ENCODE measurements around the gene ATP6V1C2. TPM values are rescaled to one million over a fixed set of nuclear protein-coding genes. Genes with fewer than 3 reads are reported as not detected.

The ATP6V1C2 gene
- total RNA-seq, 4 donors from 2014 or later: 2.3 to 17.3 (median 10.6) TPM

DNA sequence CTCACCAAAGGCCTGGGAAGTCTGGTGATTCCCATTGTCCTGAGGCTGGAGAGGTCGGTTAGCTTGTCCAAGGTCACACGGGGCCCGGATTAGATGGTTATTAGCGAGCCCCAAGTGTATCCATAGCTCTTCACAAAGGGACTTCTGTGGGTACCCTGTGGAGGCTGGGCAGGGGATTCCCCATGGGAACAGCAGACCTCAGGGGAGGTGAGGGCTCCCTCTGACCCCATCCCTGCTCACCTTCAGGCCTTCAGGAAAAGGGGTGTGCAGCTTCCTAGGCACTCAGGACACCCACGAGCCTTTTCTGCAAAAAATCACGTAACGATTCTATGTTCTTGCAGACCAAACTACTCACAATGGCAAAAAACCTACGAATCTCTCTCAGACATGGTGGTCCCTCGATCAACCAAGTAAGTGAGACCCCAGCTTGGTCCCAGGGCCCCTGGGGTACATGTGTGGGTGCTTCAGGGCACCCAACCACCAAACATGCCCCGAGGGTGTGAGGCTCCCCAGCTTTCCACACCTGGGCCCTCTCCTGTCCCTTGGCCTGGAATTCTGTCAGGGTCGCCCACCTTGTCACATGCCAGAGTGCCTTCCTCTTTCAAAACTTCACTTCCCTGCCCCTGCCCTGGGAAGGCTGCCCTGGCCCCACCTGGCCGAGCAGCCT lies 50.9 kb downstream of the ATP6V1C2 start:
- DNase-seq: no peak
- H3K36me3 ChIP-seq: peaks cover 0 to 6% (median 0%) of the 10 kb centered on the region in 3 donors
- H3K9me3 ChIP-seq: no peaks in the 10 kb centered on the region
- no peak overlapping the region for H3K27ac ChIP-seq
- 86 to 88% methylated on average over 4 to 9 of the region's 12 CpGs for WGBS, 2 donors
- intact Hi-C loops (cut with DNase I): no loop called here
- H3K4me1 ChIP-seq: peaks cover 0 to 20% (median 9%) of the 10 kb centered on the region in 3 donors
- TF ChIP-seq, protein P1, sequence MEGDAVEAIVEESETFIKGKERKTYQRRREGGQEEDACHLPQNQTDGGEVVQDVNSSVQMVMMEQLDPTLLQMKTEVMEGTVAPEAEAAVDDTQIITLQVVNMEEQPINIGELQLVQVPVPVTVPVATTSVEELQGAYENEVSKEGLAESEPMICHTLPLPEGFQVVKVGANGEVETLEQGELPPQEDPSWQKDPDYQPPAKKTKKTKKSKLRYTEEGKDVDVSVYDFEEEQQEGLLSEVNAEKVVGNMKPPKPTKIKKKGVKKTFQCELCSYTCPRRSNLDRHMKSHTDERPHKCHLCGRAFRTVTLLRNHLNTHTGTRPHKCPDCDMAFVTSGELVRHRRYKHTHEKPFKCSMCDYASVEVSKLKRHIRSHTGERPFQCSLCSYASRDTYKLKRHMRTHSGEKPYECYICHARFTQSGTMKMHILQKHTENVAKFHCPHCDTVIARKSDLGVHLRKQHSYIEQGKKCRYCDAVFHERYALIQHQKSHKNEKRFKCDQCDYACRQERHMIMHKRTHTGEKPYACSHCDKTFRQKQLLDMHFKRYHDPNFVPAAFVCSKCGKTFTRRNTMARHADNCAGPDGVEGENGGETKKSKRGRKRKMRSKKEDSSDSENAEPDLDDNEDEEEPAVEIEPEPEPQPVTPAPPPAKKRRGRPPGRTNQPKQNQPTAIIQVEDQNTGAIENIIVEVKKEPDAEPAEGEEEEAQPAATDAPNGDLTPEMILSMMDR (IDR thresholded peaks at IDR 0.05): no peak
- no peak for TF ChIP-seq POLR2A (IDR thresholded peaks at IDR 0.05)
- H3K4me3 ChIP-seq: no peak overlapping the region
- no peaks in the 10 kb centered on the region for H3K27me3 ChIP-seq

DNA sequence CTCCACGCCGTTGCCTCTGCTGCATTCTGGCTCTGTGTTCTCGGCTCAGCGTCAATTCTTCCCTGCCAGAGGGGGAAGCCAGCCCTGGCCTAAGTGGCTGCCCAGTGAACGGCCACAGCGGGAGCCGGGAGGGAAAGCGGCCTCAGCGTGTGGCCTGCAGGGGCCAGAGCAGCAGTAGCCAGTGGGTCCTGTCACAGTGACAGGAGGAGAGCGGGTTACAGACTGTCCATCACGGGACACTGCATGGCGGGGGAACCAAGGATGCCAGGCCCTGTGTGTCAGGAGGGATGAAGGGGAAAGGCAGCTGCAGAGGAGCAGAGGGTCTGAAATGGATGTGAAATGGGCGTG lies 51.4 kb downstream of the ATP6V1C2 start:
- intact Hi-C loops (cut with DNase I): no loop called here
- no peak overlapping the region for H3K27ac ChIP-seq
- DNase-seq: no peak
- no peaks in the 10 kb centered on the region for H3K27me3 ChIP-seq
- H3K4me3 ChIP-seq: no peak overlapping the region
- peaks cover 0 to 20% (median 9%) of the 10 kb centered on the region in 3 donors for H3K4me1 ChIP-seq
- H3K9me3 ChIP-seq: no peaks in the 10 kb centered on the region
- peaks cover 0 to 11% (median under 1%) of the 10 kb centered on the region in 3 donors for H3K36me3 ChIP-seq
- WGBS, 2 donors: 93 to 99% methylated on average over 4 to 6 of the region's 13 CpGs
- TF ChIP-seq POLR2A (IDR thresholded peaks at IDR 0.05): no peak
- TF ChIP-seq, protein P1 (IDR thresholded peaks at IDR 0.05): no peak

GRCh38 chr2:10773821-10774341 lies 52.5 kb downstream of the ATP6V1C2 start:
- TF ChIP-seq POLR2A (IDR thresholded peaks at IDR 0.05): no peak
- TF ChIP-seq, protein P1 (IDR thresholded peaks at IDR 0.05): no peak
- intact Hi-C loops (cut with DNase I): no loop called here
- Histone ChIP-seq H3K27me3 (no peaks in the 10 kb centered on the region), H3K27ac (no peak overlapping the region), H3K9me3 (no peaks in the 10 kb centered on the region), H3K4me3 (no peak overlapping the region), H3K36me3 (peaks cover 0 to 22% (median 9%) of the 10 kb centered on the region in 3 donors), H3K4me1 (peaks cover 0 to 20% (median 9%) of the 10 kb centered on the region in 3 donors)
- no peak for DNase-seq
- WGBS, 2 donors: 40 to 80% methylated on average over 1 to 6 of the region's 8 CpGs

DNA sequence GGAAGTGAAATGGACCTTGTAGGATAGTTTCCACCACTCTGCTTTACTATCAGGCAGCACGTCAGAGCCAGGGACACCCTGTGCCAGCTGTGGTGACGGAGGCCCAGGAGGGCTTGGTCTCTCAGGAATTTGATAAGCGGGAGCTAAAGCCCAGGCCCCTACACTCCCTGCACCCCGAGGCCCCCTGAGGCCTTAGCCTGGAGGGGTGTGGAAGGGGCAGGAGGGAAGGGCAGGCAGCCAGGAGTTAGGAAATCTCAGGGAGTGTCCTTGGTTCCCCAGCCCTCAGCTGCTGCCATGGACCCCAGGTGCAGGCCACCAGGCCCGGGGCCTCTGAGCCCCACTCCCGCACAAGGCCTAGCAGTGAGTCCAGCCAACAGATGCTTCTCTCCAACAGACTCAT lies 53.0 kb downstream of the ATP6V1C2 start:
- intact Hi-C loops (cut with DNase I): no loop called here
- Histone ChIP-seq H3K4me3 (no peak overlapping the region), H3K27me3 (no peaks in the 10 kb centered on the region), H3K27ac (no peak overlapping the region), H3K4me1 (peaks cover 0 to 20% (median 9%) of the 10 kb centered on the region in 3 donors), H3K36me3 (peaks cover 0 to 22% (median 9%) of the 10 kb centered on the region in 3 donors), H3K9me3 (no peaks in the 10 kb centered on the region)
- no peak for TF ChIP-seq POLR2A (IDR thresholded peaks at IDR 0.05)
- TF ChIP-seq, protein P1 (IDR thresholded peaks at IDR 0.05): no peak
- DNase-seq: no peak
- 27 to 61% methylated on average over 2 to 3 of the region's 6 CpGs for WGBS, 2 donors

DNA sequence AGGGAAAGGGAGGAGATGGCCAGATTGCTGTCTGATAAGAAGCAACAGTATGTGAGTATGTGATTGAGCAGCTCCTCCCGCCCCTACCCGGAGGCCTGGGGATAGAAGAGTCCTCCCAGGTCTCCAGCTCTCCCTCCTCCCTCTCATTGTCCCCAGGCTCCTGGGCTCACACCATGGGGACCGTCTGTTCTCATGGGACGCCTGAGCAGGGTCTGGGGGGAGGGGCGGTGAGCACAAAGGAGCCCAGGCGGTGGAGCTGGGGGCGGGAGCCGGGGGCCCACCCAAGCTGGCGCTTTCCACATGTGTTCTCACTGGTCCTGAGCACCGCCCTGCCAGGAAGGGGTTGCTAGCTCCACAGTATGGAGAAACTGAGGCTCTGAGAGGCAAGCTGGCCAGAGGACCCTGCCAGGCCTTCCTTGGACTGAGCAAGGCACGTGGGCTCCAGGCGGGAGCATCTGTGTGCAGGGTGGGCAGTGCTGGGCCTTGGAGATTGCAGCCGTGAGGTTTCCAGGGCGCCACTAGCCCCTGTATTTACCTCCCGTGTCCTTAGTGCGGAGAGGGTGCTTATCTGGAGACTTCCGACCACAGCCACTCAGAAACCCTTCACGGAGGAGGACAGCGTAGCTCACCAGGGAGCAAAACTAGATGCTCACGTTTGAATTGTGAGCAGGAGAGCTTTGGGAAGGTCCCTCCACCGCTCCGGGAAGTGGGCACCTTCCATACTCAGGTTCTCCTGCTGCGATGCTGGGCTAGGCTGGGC lies 53.8 kb downstream of the ATP6V1C2 start:
- H3K27ac ChIP-seq: no peak overlapping the region
- H3K4me3 ChIP-seq: no peak overlapping the region
- H3K36me3 ChIP-seq: peaks cover 0 to 30% (median 9%) of the 10 kb centered on the region in 3 donors
- TF ChIP-seq, protein P1 (IDR thresholded peaks at IDR 0.05): no peak
- TF ChIP-seq POLR2A (IDR thresholded peaks at IDR 0.05): no peak
- no peaks in the 10 kb centered on the region for H3K9me3 ChIP-seq
- WGBS, 2 donors: 67 to 70% methylated on average over 4 to 9 of the region's 23 CpGs
- no peak for DNase-seq
- peaks cover 0 to 20% (median 9%) of the 10 kb centered on the region in 3 donors for H3K4me1 ChIP-seq
- H3K27me3 ChIP-seq: no peaks in the 10 kb centered on the region
- intact Hi-C loops (cut with DNase I): no loop called here
